HepG2 (cell line): Measurements from ENCODE around the gene FAS. TPM values are rescaled to one million over a fixed set of nuclear protein-coding genes. Genes with fewer than 3 reads are reported as not detected.

Experiments
- ATAC-seq: fragments of 200-7000 bp; cut with Tn5 transposase; 3 replicates; pipeline ENCODE4 v1.9.1; 2020; ENCODE audit warnings: mild to moderate bottlenecking, moderate library complexity
- BruUV-seq: library from RNA; stranded (reverse); fragments of 400-500 nt; replicated peaks from 2 replicates; lab custom pipeline; 2021; lab: Mats Ljungman, UMichigan
- CTCF ChIA-PET: fragments of 300-600 bp; formaldehyde crosslinking; extraction: SDS; loops from one replicate; lab custom pipeline; 2021; ENCODE audit warnings: low total read pairs, inconsistent platforms, low intra/inter-chr PET ratio; lab: Yijun Ruan, JAX
- POLR2A ChIA-PET: fragments of 350-600 bp; sonication (Branson Sonifier 250); formaldehyde crosslinking; loops from one replicate; lab custom pipeline; 2020; ENCODE audit warnings: antibody characterized with exemption, inconsistent platforms; lab: Yijun Ruan, JAX
- DNase-seq: peaks from one replicate; pipeline ENCODE4 v3.0.0-alpha.2; 2015; ENCODE audit warnings: low spot score
- FAIRE-seq: peaks from 3 replicates; lab custom pipeline; 2011; peaks lifted over from hg19 to GRCh38; lab: Jason Lieb, UNC
- H2AFZ ChIP-seq: one replicate; pipeline ENCODE4 v1.6.1; 2011; ENCODE audit warnings: low read length, inconsistent platforms
- H3K27ac ChIP-seq: fragments of 300-600 bp; 3 replicates; pipeline ENCODE4 v1.8.0; 2011; ENCODE audit warnings: mixed run types, mild to moderate bottlenecking, mixed read lengths, low read length, inconsistent platforms; ENCODE audit not compliant: insufficient read depth; ENCODE audit errors: extremely low read length
- H3K27me3 ChIP-seq, 2 experiments: fragments of 200-600 bp in 1 of 2; 2 replicates in 1 of 2; 3 replicates in 1 of 2; pipeline versions ENCODE4 v1.6.0 to v1.8.0; 2011; ENCODE audit warnings: low read length in 2 of 2, mild to moderate bottlenecking in 2 of 2, moderate library complexity in 2 of 2, inconsistent platforms in 1 of 2; ENCODE audit not compliant: insufficient read depth in 2 of 2, control insufficient read depth in 1 of 2
- H3K36me3 ChIP-seq, 2 experiments: fragments of 200-600 bp in 1 of 2; replicated peaks in 1 of 2; 2 replicates in 1 of 2; 3 replicates in 1 of 2; pipeline versions ENCODE4 v1.5.1 to v1.8.0; 2011; ENCODE audit warnings: low read length in 2 of 2, inconsistent platforms in 1 of 2; ENCODE audit not compliant: insufficient read depth in 2 of 2, control insufficient read depth in 1 of 2
- H3K4me1 ChIP-seq: 2 replicates; pipeline ENCODE4 v1.5.1; 2012; ENCODE audit warnings: low read length, inconsistent platforms; ENCODE audit not compliant: insufficient read depth
- H3K4me2 ChIP-seq: 2 replicates; pipeline ENCODE4 v1.6.0; 2011; ENCODE audit warnings: low read depth, low read length, inconsistent platforms
- H3K4me3 ChIP-seq, 3 experiments: fragments of 200-600 bp in 1 of 3; sonication (generic), shearing (Covaris generic) in 1 of 3; replicated peaks in 1 of 3; 2 replicates each; pipeline ENCODE4 v1.5.1; 2011 to 2016; ENCODE audit warnings: low read length in 3 of 3, inconsistent platforms in 2 of 3, low read depth in 2 of 3, mild to moderate bottlenecking in 2 of 3, control low read depth in 1 of 3, mixed read lengths in 1 of 3; ENCODE audit not compliant: insufficient read depth in 1 of 3
- H3K79me2 ChIP-seq: one replicate; pipeline ENCODE4 v1.6.1; 2011; ENCODE audit warnings: low read length, inconsistent platforms; ENCODE audit not compliant: insufficient read depth
- H3K9ac ChIP-seq: 2 replicates; pipeline ENCODE4 v1.6.0; 2011; ENCODE audit warnings: mild to moderate bottlenecking, low read depth, low read length, inconsistent platforms; ENCODE audit not compliant: insufficient read depth
- H3K9me3 ChIP-seq: 2 replicates; pipeline ENCODE4 v1.5.1; 2012; ENCODE audit warnings: mild to moderate bottlenecking, low read length
- H4K20me1 ChIP-seq: 2 replicates; pipeline ENCODE4 v1.6.0; 2011; ENCODE audit warnings: inconsistent platforms, mild to moderate bottlenecking, low read length, moderate library complexity; ENCODE audit not compliant: insufficient read depth
- FOXA1 ChIP-seq, 2 experiments: fragments of 450-650 bp in 1 of 2; sonication (generic) in 1 of 2; formaldehyde crosslinking in 1 of 2; IDR thresholded peaks; 2 replicates each; pipeline versions ENCODE4 v1.4.0 to v1.6.1; 2016 to 2020; ENCODE audit warnings: missing genetic modification reagents in 1 of 2
- HMG20A ChIP-seq: IDR thresholded peaks from 2 replicates; pipeline ENCODE4 v1.6.1; 2016; ENCODE audit warnings: borderline replicate concordance
- RFXAP ChIP-seq: sonication (generic); formaldehyde crosslinking; IDR thresholded peaks from 2 replicates; pipeline ENCODE4 v1.4.0; 2020; ENCODE audit warnings: missing genetic modification reagents, borderline replicate concordance
- ZBTB20 ChIP-seq: sonication (generic); formaldehyde crosslinking; IDR thresholded peaks from 2 replicates; pipeline ENCODE4 v1.8.1; 2023; ENCODE audit warnings: missing genetic modification reagents, low read depth, mild to moderate bottlenecking, borderline replicate concordance
- ZNF235 ChIP-seq: sonication (generic); formaldehyde crosslinking; IDR thresholded peaks from 2 replicates; pipeline ENCODE4 v1.8.1; 2023; ENCODE audit warnings: mild to moderate bottlenecking, missing genetic modification reagents, borderline replicate concordance
- ZNF263 ChIP-seq: sonication (generic); formaldehyde crosslinking; IDR thresholded peaks from 2 replicates; pipeline ENCODE4 v1.4.0; 2020; ENCODE audit warnings: missing genetic modification reagents
- WGBS: methylation state at CpG from one replicate; pipeline ENCODE4 v1.1.6; 2017; ENCODE audit warnings: low lambda C conversion rate; 5-methylcytosine and 5-hydroxymethylcytosine counted together
- in situ Hi-C: cut with HindIII; loops from 2 replicates; pipeline ENCODE4 v1.10.0; 2017; ENCODE audit warnings: low pct_unique_long_range_greater_than_20kb; ENCODE audit not compliant: extremely low pct_ligation_motif_present
- intact Hi-C: fragments of 100-400 bp; cut with micrococcal nuclease; formaldehyde crosslinking; loops from one replicate; pipeline ENCODE4 v1.10.0; 2022; ENCODE audit not compliant: unreplicated experiment
- polyA plus RNA-seq, 8 experiments: library from polyadenylated mRNA; depleted of rRNA in 3 of 8; stranded (reverse) in 7 of 8; unstranded in 1 of 8; fragments of >200 nt; fragmentation: Illumina TruSeq in 4 of 8; extraction: Trizol in 4 of 8; gene quantifications; 2 replicates each; pipeline versions ENCODE4 v1.2.1 to v1.2.3, GENCODE V29; 2011 to 2016; ENCODE audit warnings: low read depth in 4 of 8, missing spikeins in 1 of 8, mixed read lengths in 1 of 8; ENCODE audit not compliant: insufficient read depth in 1 of 8
- total RNA-seq, 5 experiments: library from RNA; depleted of rRNA; stranded (reverse); fragments of >200 nt; fragmentation: Illumina TruSeq; extraction: Trizol; gene quantifications; 2 replicates each; pipeline ENCODE4 v1.2.3, GENCODE V29; 2016; ENCODE audit warnings: low read depth in 1 of 5
- TF ChIP-seq, protein P1 (sequence below): sonication (generic); formaldehyde crosslinking; IDR thresholded peaks from 2 replicates; pipeline ENCODE4 v1.4.0; 2020; ENCODE audit warnings: missing genetic modification reagents
- TF ChIP-seq, protein P2 (sequence below): sonication (generic); formaldehyde crosslinking; IDR thresholded peaks from 2 replicates; pipeline ENCODE4 v1.4.0; 2020; ENCODE audit warnings: missing genetic modification reagents, borderline replicate concordance

Gene FAS
- total and polyA plus RNA-seq, 2 of the 13 experiments (the other 11 are each of a cell fraction or from before 2014, with no cell fraction given) = 5.9 to 17.9 TPM

DNA sequence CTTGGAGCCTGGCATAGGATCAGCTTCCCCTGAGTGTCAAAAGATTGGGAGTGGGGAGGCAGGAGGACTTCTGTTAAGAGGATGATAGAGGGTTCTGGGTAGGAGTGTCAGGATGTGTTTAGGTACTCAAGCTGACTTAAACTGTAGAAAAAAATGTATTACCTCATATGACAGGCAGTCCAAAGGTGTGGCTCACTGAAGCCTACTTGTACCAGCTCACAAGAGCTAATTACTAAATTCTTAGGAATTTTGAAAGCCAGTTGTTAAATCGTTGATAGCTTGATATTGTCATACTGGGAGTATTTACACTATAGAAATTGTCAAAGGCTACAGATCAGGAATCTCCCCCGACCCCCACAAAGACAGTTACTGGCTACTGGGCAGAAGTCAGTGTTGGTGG is 32.1 kb downstream of the FAS start (continued):
- TF ChIP-seq, protein P1, sequence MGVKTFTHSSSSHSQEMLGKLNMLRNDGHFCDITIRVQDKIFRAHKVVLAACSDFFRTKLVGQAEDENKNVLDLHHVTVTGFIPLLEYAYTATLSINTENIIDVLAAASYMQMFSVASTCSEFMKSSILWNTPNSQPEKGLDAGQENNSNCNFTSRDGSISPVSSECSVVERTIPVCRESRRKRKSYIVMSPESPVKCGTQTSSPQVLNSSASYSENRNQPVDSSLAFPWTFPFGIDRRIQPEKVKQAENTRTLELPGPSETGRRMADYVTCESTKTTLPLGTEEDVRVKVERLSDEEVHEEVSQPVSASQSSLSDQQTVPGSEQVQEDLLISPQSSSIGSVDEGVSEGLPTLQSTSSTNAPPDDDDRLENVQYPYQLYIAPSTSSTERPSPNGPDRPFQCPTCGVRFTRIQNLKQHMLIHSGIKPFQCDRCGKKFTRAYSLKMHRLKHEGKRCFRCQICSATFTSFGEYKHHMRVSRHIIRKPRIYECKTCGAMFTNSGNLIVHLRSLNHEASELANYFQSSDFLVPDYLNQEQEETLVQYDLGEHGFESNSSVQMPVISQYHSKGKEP (CRISPR knock-in tag) = no peak
- TF ChIP-seq RFXAP (no peak), HMG20A (CRISPR knock-in tag) (no peak), ZBTB20 (no peak), ZNF235 (CRISPR knock-in tag) (no peak), FOXA1 (IDR thresholded peaks at IDR 0.05) (no peak), FOXA1 (CRISPR knock-in tag; IDR thresholded peaks at IDR 0.05) (no peak)
- TF ChIP-seq, protein P2, sequence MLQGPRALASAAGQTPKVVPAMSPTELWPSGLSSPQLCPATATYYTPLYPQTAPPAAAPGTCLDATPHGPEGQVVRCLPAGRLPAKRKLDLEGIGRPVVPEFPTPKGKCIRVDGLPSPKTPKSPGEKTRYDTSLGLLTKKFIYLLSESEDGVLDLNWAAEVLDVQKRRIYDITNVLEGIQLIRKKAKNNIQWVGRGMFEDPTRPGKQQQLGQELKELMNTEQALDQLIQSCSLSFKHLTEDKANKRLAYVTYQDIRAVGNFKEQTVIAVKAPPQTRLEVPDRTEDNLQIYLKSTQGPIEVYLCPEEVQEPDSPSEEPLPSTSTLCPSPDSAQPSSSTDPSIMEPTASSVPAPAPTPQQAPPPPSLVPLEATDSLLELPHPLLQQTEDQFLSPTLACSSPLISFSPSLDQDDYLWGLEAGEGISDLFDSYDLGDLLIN (CRISPR knock-in tag) = no peak

DNA sequence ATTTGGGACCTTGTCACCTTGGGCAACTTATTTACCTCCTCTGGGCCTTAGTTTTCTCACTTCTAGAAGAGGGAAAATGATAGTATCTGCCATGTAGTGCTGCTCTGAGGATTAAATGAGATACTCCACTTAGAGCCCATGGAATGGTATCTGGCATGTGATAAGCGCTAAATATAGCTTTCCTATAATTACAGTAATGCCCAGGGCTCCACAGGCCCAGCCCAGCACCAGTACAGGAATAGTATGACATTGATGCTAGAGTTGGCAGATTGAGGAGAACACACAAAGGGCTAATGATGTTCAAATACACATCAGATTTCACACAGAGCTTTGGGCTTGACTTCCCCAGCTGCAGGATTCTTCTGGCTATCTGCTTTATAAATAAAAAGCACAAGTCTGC is 34.9 kb downstream of the FAS start:
- no peak for TF ChIP-seq ZNF263 (CRISPR knock-in tag)
- ChIA-PET POLR2A (no interaction called here), CTCF (no interaction called here)
- intact Hi-C loops = loop anchor here (5.0 to 10.0 kb wide), 2 partner anchors 88 to 529 kb away; no protein-coding TSS in a partner anchor
- Histone ChIP-seq H2AFZ (no peak overlapping the region), H3K27me3 (no peaks in the 10 kb centered on the region), H3K4me3 (no peak overlapping the region), H3K9ac (no peak overlapping the region), H3K27ac (no peak overlapping the region), H3K36me3 (no peaks in the 10 kb centered on the region), H3K9me3 (peaks cover 2% of the 10 kb centered on the region; the same call in 1 of the 2 replicates), H3K4me2 (no peak overlapping the region), H4K20me1 (no peaks in the 10 kb centered on the region), H3K79me2 (no peaks in the 10 kb centered on the region), H3K4me1 (no peaks in the 10 kb centered on the region)
- in situ Hi-C loops = no loop called here
- BruUV-seq = no TSS peak
- WGBS = 100% methylated on average over 1 of the region's 1 CpG
- ATAC-seq = no peak
- no peak for FAIRE-seq
- no peak for DNase-seq
